Measurements from ENCODE around the gene LRIT3. TPM values are rescaled to one million over a fixed set of nuclear protein-coding genes. Genes with fewer than 3 reads are reported as not detected.
"Not testable (repeated sequence)": the region's sequence is repeated elsewhere in the genome, so short reads cannot be mapped to it uniquely, and the experiment has no call there.

The LRIT3 gene
- polyA plus RNA-seq, 1 donor = 0.31 TPM

GRCh38 chr4:109846395-109847098 lies 1.4 kb upstream of the LRIT3 start:
- no peaks in the 10 kb centered on the region for H3K36me3 ChIP-seq (ENCODE audit: control insufficient read depth, insufficient read depth, low read length)
- peak in 1 of 2 donors; percentile 67 for DNase-seq
- H3K4me3 ChIP-seq (ENCODE audit: low read length) = no peak overlapping the region
- WGBS (ENCODE audit: insufficient coverage, low lambda C conversion rate) = 10% methylated on average over 2 of the region's 6 CpGs
- H3K27me3 ChIP-seq (ENCODE audit: control insufficient read depth, insufficient read depth, low read length) = no peaks in the 10 kb centered on the region
- H3K9me3 ChIP-seq (ENCODE audit: control insufficient read depth, low read depth, low read length) = no peaks in the 10 kb centered on the region
- peaks cover 9% of the 10 kb centered on the region for H3K4me1 ChIP-seq (ENCODE audit: control insufficient read depth, insufficient read depth, low read length)
- peak overlapping the region; percentile 8 for H3K27ac ChIP-seq (ENCODE audit: low read length)

GRCh38 chr4:109848501-109848900 lies 594 bp downstream of the LRIT3 start:
- H3K36me3 ChIP-seq (ENCODE audit: control insufficient read depth, insufficient read depth, low read length) = no peaks in the 10 kb centered on the region
- no peaks in the 10 kb centered on the region for H3K9me3 ChIP-seq (ENCODE audit: control insufficient read depth, low read depth, low read length)
- H3K4me3 ChIP-seq (ENCODE audit: low read length) = no peak overlapping the region
- no CpG with 5 or more reads among the region's 2 CpGs for WGBS (ENCODE audit: insufficient coverage, low lambda C conversion rate)
- no peak overlapping the region for H3K27ac ChIP-seq (ENCODE audit: low read length)
- H3K27me3 ChIP-seq (ENCODE audit: control insufficient read depth, insufficient read depth, low read length) = no peaks in the 10 kb centered on the region
- no peak for DNase-seq
- H3K4me1 ChIP-seq (ENCODE audit: control insufficient read depth, insufficient read depth, low read length) = peaks cover 9% of the 10 kb centered on the region

DNA sequence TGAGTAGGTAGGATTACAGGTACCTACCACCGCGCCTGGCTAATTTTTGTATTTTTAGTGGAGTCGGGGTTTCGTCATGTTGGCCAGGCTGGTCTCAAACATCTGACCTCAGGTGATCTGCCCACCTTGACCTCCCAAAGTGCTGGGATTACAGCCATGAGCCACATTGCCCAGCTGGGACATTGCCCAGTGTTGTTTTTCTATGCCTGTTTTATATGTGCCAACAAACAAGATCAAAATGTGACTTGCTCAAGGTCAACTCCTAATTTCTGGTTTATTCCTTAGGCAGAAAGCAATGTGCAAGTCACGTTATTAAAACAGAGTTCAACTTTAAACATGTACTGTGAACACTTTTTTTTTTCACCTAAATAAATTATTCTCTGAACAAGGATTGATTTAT lies 2.7 kb downstream of the LRIT3 start:
- 83% methylated on average over 1 of the region's 5 CpGs for WGBS (ENCODE audit: insufficient coverage, low lambda C conversion rate)
- Histone ChIP-seq H3K9me3 (ENCODE audit: control insufficient read depth, low read depth, low read length) (no peaks in the 10 kb centered on the region), H3K4me1 (ENCODE audit: control insufficient read depth, insufficient read depth, low read length) (peaks cover 9% of the 10 kb centered on the region), H3K27me3 (ENCODE audit: control insufficient read depth, insufficient read depth, low read length) (no peaks in the 10 kb centered on the region), H3K27ac (ENCODE audit: low read length) (no peak overlapping the region), H3K36me3 (ENCODE audit: control insufficient read depth, insufficient read depth, low read length) (no peaks in the 10 kb centered on the region), H3K4me3 (ENCODE audit: low read length) (no peak overlapping the region)
- DNase-seq = no peak

DNA sequence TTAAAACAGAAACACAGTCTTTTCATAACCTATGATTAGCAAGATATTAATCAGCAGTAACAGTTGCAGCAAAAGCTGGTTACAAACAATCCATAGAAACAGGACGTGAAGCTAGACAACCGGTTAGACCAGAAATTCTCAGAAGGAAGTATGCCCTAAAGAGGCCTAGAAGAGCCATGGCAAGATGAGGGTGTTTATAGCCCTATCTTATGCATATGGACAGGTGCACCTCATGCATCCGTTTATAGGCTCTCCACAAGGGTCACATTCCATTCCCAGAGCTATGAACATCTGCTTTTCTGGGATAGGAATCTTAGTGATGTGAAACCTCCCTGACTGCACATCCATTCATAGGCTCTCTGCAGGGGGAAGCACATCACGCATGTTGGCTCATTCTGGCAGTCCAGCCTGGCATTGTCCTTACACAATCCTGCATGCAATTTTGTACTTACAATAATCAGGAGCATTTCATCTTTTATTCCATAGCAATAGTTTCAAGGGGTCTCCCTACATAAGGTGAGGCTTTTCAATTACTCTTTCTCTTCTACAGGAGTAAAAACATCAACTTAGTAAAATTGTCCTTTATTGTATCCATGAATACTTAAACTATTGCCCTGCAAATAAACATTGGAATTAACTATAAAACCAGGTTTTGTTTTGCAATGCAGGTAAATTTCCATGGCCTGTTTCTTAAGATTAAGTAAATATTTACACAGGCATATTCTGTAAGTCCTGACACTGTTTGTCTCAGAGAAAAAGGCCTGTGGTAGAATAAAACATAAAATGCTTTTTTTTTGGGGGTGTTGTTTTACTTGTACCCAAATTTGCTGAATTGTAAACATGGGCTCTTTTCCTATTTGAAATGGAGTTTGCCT lies 11.8 kb downstream of the LRIT3 start:
- H3K4me1 ChIP-seq (ENCODE audit: control insufficient read depth, insufficient read depth, low read length); H3K9me3 ChIP-seq (ENCODE audit: control insufficient read depth, low read depth, low read length); H3K36me3 ChIP-seq (ENCODE audit: control insufficient read depth, insufficient read depth, low read length); H3K4me3 ChIP-seq (ENCODE audit: low read length); H3K27me3 ChIP-seq (ENCODE audit: control insufficient read depth, insufficient read depth, low read length); H3K27ac ChIP-seq (ENCODE audit: low read length); DNase-seq: not testable (repeated sequence)
- WGBS (ENCODE audit: insufficient coverage, low lambda C conversion rate) = no CpG with 5 or more reads among the region's 4 CpGs

- Histone ChIP-seq H3K4me3 (ENCODE audit: low read length) (no peak overlapping the region), H3K27ac (ENCODE audit: low read length) (no peak overlapping the region), H3K9me3 (ENCODE audit: control insufficient read depth, low read depth, low read length) (no peaks in the 10 kb centered on the region), H3K27me3 (ENCODE audit: control insufficient read depth, insufficient read depth, low read length) (no peaks in the 10 kb centered on the region), H3K4me1 (ENCODE audit: control insufficient read depth, insufficient read depth, low read length) (no peaks in the 10 kb centered on the region), H3K36me3 (ENCODE audit: control insufficient read depth, insufficient read depth, low read length) (no peaks in the 10 kb centered on the region)
- WGBS (ENCODE audit: insufficient coverage, low lambda C conversion rate) = no CpG with 5 or more reads among the region's 2 CpGs
- no peak for DNase-seq
Observed at GRCh38 chr4:109861271-109861670, 13.4 kb downstream of the LRIT3 start.

- 50% methylated on average over 1 of the region's 3 CpGs for WGBS (ENCODE audit: insufficient coverage, low lambda C conversion rate)
- Histone ChIP-seq H3K4me3 (ENCODE audit: low read length) (no peak overlapping the region), H3K9me3 (ENCODE audit: control insufficient read depth, low read depth, low read length) (no peaks in the 10 kb centered on the region), H3K27ac (ENCODE audit: low read length) (no peak overlapping the region), H3K4me1 (ENCODE audit: control insufficient read depth, insufficient read depth, low read length) (no peaks in the 10 kb centered on the region), H3K27me3 (ENCODE audit: control insufficient read depth, insufficient read depth, low read length) (no peaks in the 10 kb centered on the region), H3K36me3 (ENCODE audit: control insufficient read depth, insufficient read depth, low read length) (no peaks in the 10 kb centered on the region)
- peak in 1 of 2 donors; percentile 41 for DNase-seq
Observed at GRCh38 chr4:109861916-109862511, 14.1 kb downstream of the LRIT3 start.

DNA sequence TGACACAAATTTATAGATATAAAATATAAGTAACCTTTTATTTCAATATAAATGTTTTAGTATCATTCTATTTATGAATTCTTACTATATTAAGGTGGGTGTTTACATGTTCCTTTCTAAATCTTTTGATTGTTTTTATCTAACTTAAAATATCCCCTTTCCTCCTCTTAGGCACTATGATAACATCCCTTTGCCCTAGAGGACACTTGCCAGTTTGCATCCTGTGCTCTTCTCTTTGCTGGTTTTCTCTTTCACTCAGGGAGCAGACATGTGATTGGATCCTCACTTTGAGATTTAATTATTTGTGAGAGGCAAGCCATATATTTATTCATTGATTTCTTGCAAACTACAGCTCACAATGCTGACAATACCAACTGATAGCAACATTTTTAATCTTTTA lies 16.2 kb downstream of the LRIT3 start:
- DNase-seq = no peak
- H3K27ac ChIP-seq (ENCODE audit: low read length) = no peak overlapping the region
- H3K4me1 ChIP-seq (ENCODE audit: control insufficient read depth, insufficient read depth, low read length) = no peaks in the 10 kb centered on the region
- no peaks in the 10 kb centered on the region for H3K36me3 ChIP-seq (ENCODE audit: control insufficient read depth, insufficient read depth, low read length)
- H3K4me3 ChIP-seq (ENCODE audit: low read length) = no peak overlapping the region
- H3K27me3 ChIP-seq (ENCODE audit: control insufficient read depth, insufficient read depth, low read length) = no peaks in the 10 kb centered on the region
- H3K9me3 ChIP-seq (ENCODE audit: control insufficient read depth, low read depth, low read length) = no peaks in the 10 kb centered on the region

DNA sequence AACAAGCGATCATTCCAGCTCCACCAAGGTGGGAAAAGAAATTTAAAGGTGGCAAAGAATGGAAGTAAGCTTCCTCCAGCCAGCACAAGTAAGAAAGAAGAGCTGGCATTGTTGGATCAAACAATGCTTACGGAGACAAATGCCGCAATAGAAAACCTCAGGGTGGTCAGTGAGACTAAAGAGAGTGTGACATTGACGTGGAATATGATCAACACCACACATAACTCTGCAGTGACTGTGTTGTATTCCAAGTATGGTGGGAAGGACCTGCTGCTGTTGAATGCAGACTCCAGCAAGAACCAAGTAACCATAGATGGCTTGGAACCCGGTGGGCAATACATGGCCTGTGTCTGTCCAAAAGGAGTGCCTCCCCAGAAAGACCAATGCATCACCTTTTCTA lies 22.2 kb downstream of the LRIT3 start:
- no peak overlapping the region for H3K27ac ChIP-seq (ENCODE audit: low read length)
- no peak overlapping the region for H3K4me3 ChIP-seq (ENCODE audit: low read length)
- WGBS (ENCODE audit: insufficient coverage, low lambda C conversion rate) = 90% methylated on average over 2 of the region's 5 CpGs
- DNase-seq = no peak
- no peaks in the 10 kb centered on the region for H3K27me3 ChIP-seq (ENCODE audit: control insufficient read depth, insufficient read depth, low read length)
- no peaks in the 10 kb centered on the region for H3K9me3 ChIP-seq (ENCODE audit: control insufficient read depth, low read depth, low read length)
- H3K36me3 ChIP-seq (ENCODE audit: control insufficient read depth, insufficient read depth, low read length) = no peaks in the 10 kb centered on the region
- no peaks in the 10 kb centered on the region for H3K4me1 ChIP-seq (ENCODE audit: control insufficient read depth, insufficient read depth, low read length)

- H3K4me3 ChIP-seq (ENCODE audit: low read length) = no peak overlapping the region
- no peaks in the 10 kb centered on the region for H3K36me3 ChIP-seq (ENCODE audit: control insufficient read depth, insufficient read depth, low read length)
- no peak overlapping the region for H3K27ac ChIP-seq (ENCODE audit: low read length)
- no peaks in the 10 kb centered on the region for H3K9me3 ChIP-seq (ENCODE audit: control insufficient read depth, low read depth, low read length)
- WGBS (ENCODE audit: insufficient coverage, low lambda C conversion rate) = no CpG with 5 or more reads among the region's 2 CpGs
- H3K4me1 ChIP-seq (ENCODE audit: control insufficient read depth, insufficient read depth, low read length) = no peaks in the 10 kb centered on the region
- no peaks in the 10 kb centered on the region for H3K27me3 ChIP-seq (ENCODE audit: control insufficient read depth, insufficient read depth, low read length)
- DNase-seq = no peak
Observed at GRCh38 chr4:109872065-109872464, 24.2 kb downstream of the LRIT3 start.

DNA sequence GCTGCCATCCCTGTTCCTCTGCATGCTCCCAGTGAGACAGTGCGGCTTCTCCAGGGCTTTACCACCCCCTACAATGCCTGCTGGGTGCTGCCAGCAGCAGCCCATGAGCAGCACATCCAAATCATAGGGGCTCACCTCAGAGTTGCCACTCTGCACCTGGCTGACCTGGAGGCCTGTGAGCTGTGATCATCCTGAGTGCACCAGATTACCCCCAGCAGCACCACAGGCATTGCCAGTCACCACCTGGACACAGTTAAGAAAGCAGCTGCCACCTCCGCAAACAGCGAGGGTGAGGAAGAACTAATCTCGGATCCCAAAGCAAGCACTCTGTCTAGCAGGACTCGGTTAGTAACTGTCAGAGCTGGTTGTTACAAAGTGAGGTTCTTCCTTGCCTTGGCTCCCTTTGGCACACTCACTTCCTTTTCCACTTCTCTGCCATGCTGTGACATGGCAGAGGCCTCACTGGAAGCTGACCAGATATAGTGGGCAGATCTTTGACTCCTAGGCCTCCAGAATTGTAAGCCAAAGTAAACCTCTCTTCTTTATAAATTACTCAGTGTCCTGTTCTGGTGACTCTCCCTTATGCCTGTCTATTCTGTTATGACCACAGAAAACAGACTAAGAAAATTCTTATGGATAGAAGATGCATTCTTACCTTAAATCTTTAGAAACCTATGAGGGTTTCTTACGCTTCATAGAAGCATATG lies 25.2 kb downstream of the LRIT3 start:
- 100% methylated on average over 2 of the region's 6 CpGs for WGBS (ENCODE audit: insufficient coverage, low lambda C conversion rate)
- Histone ChIP-seq H3K4me3 (ENCODE audit: low read length) (no peak overlapping the region), H3K9me3 (ENCODE audit: control insufficient read depth, low read depth, low read length) (no peaks in the 10 kb centered on the region), H3K4me1 (ENCODE audit: control insufficient read depth, insufficient read depth, low read length) (no peaks in the 10 kb centered on the region), H3K36me3 (ENCODE audit: control insufficient read depth, insufficient read depth, low read length) (no peaks in the 10 kb centered on the region), H3K27me3 (ENCODE audit: control insufficient read depth, insufficient read depth, low read length) (no peaks in the 10 kb centered on the region), H3K27ac (ENCODE audit: low read length) (no peak overlapping the region)
- no peak for DNase-seq
